ENCODE measurements around the gene IFNW1.

The IFNW1 gene

GRCh38 chr9:21121079-21121478 is 20.6 kb downstream of the IFNW1 start:
- H3F3A ChIP-seq (ENCODE audit: insufficient read depth, low read length) = no peaks in the 10 kb centered on the region
- no peak overlapping the region for H3K4me3 ChIP-seq (ENCODE audit: low read depth, low read length, poor library complexity, severe bottlenecking)
- TF ChIP-seq EZH2 (IDR thresholded peaks at IDR 0.05; ENCODE audit: borderline replicate concordance, low read length) (no peak), CTCF (IDR thresholded peaks at IDR 0.05; ENCODE audit: low read length) (no peak)

GRCh38 chr9:21119093-21119770 is 22.4 kb downstream of the IFNW1 start:
- H2AFZ ChIP-seq (ENCODE audit: low read length) = no peak overlapping the region
- no peaks in the 10 kb centered on the region for H3K79me2 ChIP-seq (ENCODE audit: insufficient read depth, low read length)
- H3K27me3 ChIP-seq (ENCODE audit: insufficient read depth, low read length) = no peaks in the 10 kb centered on the region
- no peaks in the 10 kb centered on the region for H3K9me3 ChIP-seq (ENCODE audit: low read length)
- H3K27ac ChIP-seq (ENCODE audit: low read depth, low read length, poor library complexity, severe bottlenecking) = no peak overlapping the region
- H3K4me2 ChIP-seq (ENCODE audit: low read length) = no peak overlapping the region
- TF ChIP-seq CTCF (IDR thresholded peaks at IDR 0.05; ENCODE audit: low read length) (no peak), EZH2 (IDR thresholded peaks at IDR 0.05; ENCODE audit: borderline replicate concordance, low read length) (no peak)
- no peaks in the 10 kb centered on the region for H3K36me3 ChIP-seq (ENCODE audit: insufficient read depth, low read length)
- no peaks in the 10 kb centered on the region for H3K9me2 ChIP-seq (ENCODE audit: low read depth, low read length)
- H3F3A ChIP-seq (ENCODE audit: insufficient read depth, low read length) = no peaks in the 10 kb centered on the region
- peaks cover 6% of the 10 kb centered on the region for H3K4me1 ChIP-seq (ENCODE audit: insufficient read depth, low read length, severe bottlenecking)
- no peaks in the 10 kb centered on the region for H4K20me1 ChIP-seq (ENCODE audit: insufficient read depth, low read length)
- no peak overlapping the region for H3K4me3 ChIP-seq (ENCODE audit: low read depth, low read length, poor library complexity, severe bottlenecking)
- no peak overlapping the region for H3K9ac ChIP-seq (ENCODE audit: low read length)

More at GRCh38 chr9:21121079-21121478, 20.6 kb downstream of the IFNW1 start:
- Histone ChIP-seq H4K20me1 (ENCODE audit: insufficient read depth, low read length) (no peaks in the 10 kb centered on the region), H3K27me3 (ENCODE audit: insufficient read depth, low read length) (no peaks in the 10 kb centered on the region), H3K79me2 (ENCODE audit: insufficient read depth, low read length) (no peaks in the 10 kb centered on the region), H3K9ac (ENCODE audit: low read length) (no peak overlapping the region), H3K9me3 (ENCODE audit: low read length) (no peaks in the 10 kb centered on the region), H2AFZ (ENCODE audit: low read length) (no peak overlapping the region), H3K27ac (ENCODE audit: low read depth, low read length, poor library complexity, severe bottlenecking) (no peak overlapping the region), H3K4me2 (ENCODE audit: low read length) (no peak overlapping the region), H3K36me3 (ENCODE audit: insufficient read depth, low read length) (no peaks in the 10 kb centered on the region), H3K9me2 (ENCODE audit: low read depth, low read length) (no peaks in the 10 kb centered on the region), H3K4me1 (ENCODE audit: insufficient read depth, low read length, severe bottlenecking) (peaks cover 6% of the 10 kb centered on the region)

GRCh38 chr9:21114311-21114710 is 27.3 kb downstream of the IFNW1 start:
- Histone ChIP-seq H3K4me2 (ENCODE audit: low read length) (no peak overlapping the region), H3K9me2 (ENCODE audit: low read depth, low read length) (no peaks in the 10 kb centered on the region), H3K36me3 (ENCODE audit: insufficient read depth, low read length) (no peaks in the 10 kb centered on the region), H3K27ac (ENCODE audit: low read depth, low read length, poor library complexity, severe bottlenecking) (no peak overlapping the region), H3K9me3 (ENCODE audit: low read length) (no peaks in the 10 kb centered on the region), H3K27me3 (ENCODE audit: insufficient read depth, low read length) (no peaks in the 10 kb centered on the region), H3K4me1 (ENCODE audit: insufficient read depth, low read length, severe bottlenecking) (peaks cover 3% of the 10 kb centered on the region), H3K79me2 (ENCODE audit: insufficient read depth, low read length) (no peaks in the 10 kb centered on the region), H3K9ac (ENCODE audit: low read length) (no peak overlapping the region), H2AFZ (ENCODE audit: low read length) (no peak overlapping the region), H4K20me1 (ENCODE audit: insufficient read depth, low read length) (no peaks in the 10 kb centered on the region), H3F3A (ENCODE audit: insufficient read depth, low read length) (no peaks in the 10 kb centered on the region), H3K4me3 (ENCODE audit: low read depth, low read length, poor library complexity, severe bottlenecking) (no peak overlapping the region)
- TF ChIP-seq EZH2 (IDR thresholded peaks at IDR 0.05; ENCODE audit: borderline replicate concordance, low read length) (no peak), CTCF (IDR thresholded peaks at IDR 0.05; ENCODE audit: low read length) (no peak)

All from OCI-LY1 (cell line).